ENCODE results near the gene GRPR.

DNA sequence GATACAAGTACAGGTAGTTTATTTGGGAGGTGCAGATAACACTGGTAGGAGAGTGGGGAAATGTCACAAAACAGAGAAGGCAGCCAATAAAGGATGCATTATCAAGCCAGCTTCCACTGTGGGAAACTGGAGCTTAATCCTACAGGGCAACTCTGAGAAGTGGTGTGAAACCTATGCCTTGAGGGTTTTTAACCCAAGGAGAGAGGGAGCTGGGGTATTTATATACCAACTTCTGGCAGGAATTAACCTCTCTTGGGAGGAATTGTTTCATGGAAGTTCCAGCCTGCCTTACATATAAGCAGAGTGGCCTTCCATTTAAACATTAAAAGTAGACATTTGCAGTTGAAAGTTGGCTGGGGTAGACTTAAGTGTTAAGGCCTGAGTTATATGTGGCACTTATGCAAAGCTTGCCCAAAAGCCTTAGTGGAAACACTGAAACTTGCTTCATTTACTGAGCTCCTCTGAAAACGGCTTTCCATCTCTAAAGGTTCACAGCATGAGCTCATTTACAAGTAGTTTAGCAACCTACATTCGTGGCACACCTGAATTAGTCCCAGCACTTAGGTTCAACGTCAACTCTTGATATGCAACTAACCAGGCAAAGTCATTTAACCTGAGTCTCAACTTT, 63.1 kb downstream of the GRPR start:
- TF ChIP-seq CTCF (IDR thresholded peaks at IDR 0.05), result no peak
- TF ChIP-seq POLR2A (IDR thresholded peaks at IDR 0.05), result no peak
